OCI-LY7 (cell line): ENCODE measurements around the gene NFE2L1. TPM values are rescaled to one million over a fixed set of nuclear protein-coding genes. Genes with fewer than 3 reads are reported as not detected.

Experiments
- BruUV-seq: library from RNA; stranded (reverse); fragments of 400-500 nt; replicated peaks from 2 replicates; lab custom pipeline; 2021; lab: Mats Ljungman, UMichigan
- CTCF ChIA-PET: fragments of 300-600 bp; sonication (Branson Sonifier 250); formaldehyde crosslinking; loops from one replicate; lab custom pipeline; 2022; ENCODE audit warnings: antibody characterized with exemption; ENCODE audit not compliant: unreplicated experiment; lab: Charles Lee
- POLR2A ChIA-PET: fragments of 300-600 bp; sonication (Branson Sonifier 250); formaldehyde crosslinking; loops from one replicate; lab custom pipeline; 2022; ENCODE audit warnings: antibody characterized with exemption; lab: Charles Lee
- DNase-seq: peaks from one replicate; pipeline ENCODE4 v3.0.0-alpha.2; 2015; ENCODE audit warnings: low spot score
- H2AFZ ChIP-seq: fragments of 200-600 bp; sonication (generic), shearing (Covaris generic); 2 replicates; pipeline ENCODE4 v1.6.1; 2014; ENCODE audit warnings: mild to moderate bottlenecking, antibody characterized with exemption, low read length, moderate library complexity
- H3K27ac ChIP-seq: fragments of 200-600 bp; sonication (generic); 2 replicates; pipeline ENCODE4 v1.5.1; 2014; ENCODE audit warnings: mixed run types, low read depth, mild to moderate bottlenecking, moderate library complexity, low read length, inconsistent platforms; ENCODE audit not compliant: poor library complexity, severe bottlenecking
- H3K36me3 ChIP-seq: fragments of 200-600 bp; sonication (generic); 2 replicates; pipeline ENCODE4 v1.6.1; 2014; ENCODE audit warnings: mild to moderate bottlenecking, antibody characterized with exemption, low read length, moderate library complexity, mixed read lengths; ENCODE audit not compliant: insufficient read depth
- H3K4me1 ChIP-seq: fragments of 200-600 bp; sonication (generic); 2 replicates; pipeline ENCODE4 v1.5.1; 2014; ENCODE audit warnings: mild to moderate bottlenecking, low read length; ENCODE audit not compliant: insufficient read depth, poor library complexity, severe bottlenecking
- H3K4me2 ChIP-seq: fragments of 200-600 bp; sonication (generic); 2 replicates; pipeline ENCODE4 v1.6.1; 2014; ENCODE audit warnings: mild to moderate bottlenecking, low read length
- H3K4me3 ChIP-seq: fragments of 200-600 bp; sonication (generic); 2 replicates; pipeline ENCODE4 v1.5.1; 2014; ENCODE audit warnings: mild to moderate bottlenecking, low read depth, low read length; ENCODE audit not compliant: poor library complexity, severe bottlenecking
- H3K79me2 ChIP-seq: fragments of 200-600 bp; sonication (generic); 2 replicates; pipeline ENCODE4 v1.6.1; 2016; ENCODE audit warnings: low read depth, mild to moderate bottlenecking, low read length, moderate library complexity, mixed read lengths; ENCODE audit not compliant: insufficient read depth
- H3K9me2 ChIP-seq: fragments of 200-600 bp; sonication (generic); 2 replicates; pipeline ENCODE4 v1.6.1; 2016; ENCODE audit warnings: mild to moderate bottlenecking, low read length, mixed read lengths; ENCODE audit not compliant: insufficient read depth
- H3K9me3 ChIP-seq: fragments of 200-600 bp; sonication (generic); 2 replicates; pipeline ENCODE4 v1.6.1; 2014; ENCODE audit warnings: mild to moderate bottlenecking, mixed run types, low read length, mixed read lengths
- H4K20me1 ChIP-seq: fragments of 200-600 bp; sonication (generic); 2 replicates; pipeline ENCODE4 v1.6.1; 2014; ENCODE audit warnings: mild to moderate bottlenecking, antibody characterized with exemption, low read length, moderate library complexity, mixed read lengths; ENCODE audit not compliant: insufficient read depth
- CTCF ChIP-seq: fragments of 200-600 bp; sonication (generic); conservative IDR thresholded peaks from 2 replicates; pipeline ENCODE4 v1.5.1; 2014; ENCODE audit warnings: mild to moderate bottlenecking, antibody characterized with exemption, low read length, moderate library complexity, mixed read lengths
- EZH2phosphoT487 ChIP-seq: fragments of 200-600 bp; sonication (generic); IDR thresholded peaks from 2 replicates; pipeline ENCODE4 v1.6.1; 2018; ENCODE audit warnings: low read depth, borderline replicate concordance, mild to moderate bottlenecking, mixed run types, antibody characterized with exemption, low read length, moderate library complexity, mixed read lengths
- intact Hi-C: fragments of 100-400 bp; cut with micrococcal nuclease; formaldehyde crosslinking; loops from one replicate; pipeline ENCODE4 v1.10.0; 2022; ENCODE audit not compliant: unreplicated experiment
- total RNA-seq, 2 experiments: library from RNA; depleted of rRNA in 1 of 2; stranded (reverse); fragments of >200 nt in 1 of 2; shearing (Covaris generic) in 1 of 2; gene quantifications; 2 replicates each; pipeline ENCODE4 v1.2.3, GENCODE V29; 2014 to 2022

NFE2L1 gene
- total RNA-seq, 2 experiments from 2014 or later, result 42.3 to 106 TPM

- H3K27ac ChIP-seq, result no peak overlapping the region
- TF ChIP-seq EZH2phosphoT487, result no peak
- no peak for TF ChIP-seq CTCF
- no peaks in the 10 kb centered on the region for H4K20me1 ChIP-seq
- H2AFZ ChIP-seq, result no peak overlapping the region
- H3K4me3 ChIP-seq, result no peak overlapping the region
- CTCF ChIA-PET, result interaction anchor here (0.7 kb wide), 1 partner anchor 17 kb away, joined by 3 read pairs; no protein-coding TSS in a partner anchor
- H3K4me2 ChIP-seq, result no peak overlapping the region
- no peaks in the 10 kb centered on the region for H3K9me3 ChIP-seq
- no peaks in the 10 kb centered on the region for H3K79me2 ChIP-seq
- POLR2A ChIA-PET, result no interaction called here
- intact Hi-C loops, result no loop called here
- no peaks in the 10 kb centered on the region for H3K4me1 ChIP-seq
- BruUV-seq, result no TSS peak
- H3K9me2 ChIP-seq, result no peaks in the 10 kb centered on the region
- DNase-seq, result no peak
- no peaks in the 10 kb centered on the region for H3K36me3 ChIP-seq
These were observed 9.5 kb upstream of the NFE2L1 start for GRCh38 chr17:48038687-48039086.

DNA sequence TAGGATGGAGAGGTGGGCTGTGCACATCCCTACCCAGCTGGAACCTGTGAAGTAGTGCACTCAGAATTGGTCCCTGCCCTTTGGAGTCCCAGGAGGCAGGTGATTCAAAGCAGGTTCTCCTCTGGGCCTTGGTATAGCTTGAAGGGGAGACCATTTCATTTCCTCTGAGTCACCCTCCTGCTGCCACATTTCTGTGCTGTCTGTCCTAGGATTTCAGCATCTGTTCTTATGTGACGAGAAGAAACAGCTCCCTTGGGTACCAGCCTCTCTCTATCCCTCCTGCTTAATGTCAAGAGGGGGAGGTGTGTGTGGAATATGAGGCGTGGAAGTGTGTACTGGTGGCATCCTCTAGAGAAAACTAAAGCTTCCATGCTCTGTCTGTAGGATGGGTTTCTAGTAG, 5.0 kb upstream of the NFE2L1 start:
- CTCF ChIA-PET, result no interaction called here
- H3K79me2 ChIP-seq, result peaks cover 17% of the 10 kb centered on the region; the same call in 1 of the 2 replicates
- H3K9me2 ChIP-seq, result no peaks in the 10 kb centered on the region
- no peak overlapping the region for H3K4me3 ChIP-seq
- DNase-seq, result no peak
- H3K36me3 ChIP-seq, result no peaks in the 10 kb centered on the region
- H3K4me2 ChIP-seq, result no peak overlapping the region
- no peak overlapping the region for H3K27ac ChIP-seq
- no TSS peak for BruUV-seq
- H4K20me1 ChIP-seq, result no peaks in the 10 kb centered on the region
- no peak for TF ChIP-seq CTCF
- no peak for TF ChIP-seq EZH2phosphoT487
- peaks cover 22% of the 10 kb centered on the region for H3K4me1 ChIP-seq
- intact Hi-C loops, result no loop called here
- POLR2A ChIA-PET, result interaction anchor here (0.6 to 1.2 kb wide), 3 partner anchors 10 to 1270 kb away, joined by 3 to 4 read pairs (median 4); no protein-coding TSS in a partner anchor
- no peak overlapping the region for H2AFZ ChIP-seq
- no peaks in the 10 kb centered on the region for H3K9me3 ChIP-seq

DNA sequence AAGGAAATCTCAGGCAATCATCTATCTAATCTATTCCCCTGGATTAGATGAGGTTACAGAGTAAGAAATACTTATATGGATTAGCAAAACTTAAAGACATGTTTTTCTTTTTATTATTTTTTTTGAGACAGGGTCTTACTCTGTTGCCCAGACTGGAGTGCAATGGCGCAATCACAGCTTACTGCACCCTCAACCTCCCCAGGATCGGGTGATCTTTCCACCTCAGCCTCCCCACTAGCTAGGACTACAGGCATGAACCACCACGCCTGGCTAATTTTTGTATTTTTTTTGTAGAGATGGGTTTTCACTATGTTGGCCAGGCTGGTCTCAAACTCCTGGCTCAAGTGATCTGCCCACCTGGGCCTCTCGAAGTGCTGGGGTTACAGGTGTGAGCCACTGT, 3.3 kb upstream of the NFE2L1 start:
- H3K4me2 ChIP-seq, result no peak overlapping the region
- CTCF ChIA-PET, result no interaction called here
- H3K4me1 ChIP-seq, result peaks cover 30% of the 10 kb centered on the region
- POLR2A ChIA-PET, result interaction anchor here (0.6 kb wide), 1 partner anchor 74 kb away, joined by 4 read pairs; the partner anchor contains the start of gene CDK5RAP3
- no peaks in the 10 kb centered on the region for H3K36me3 ChIP-seq
- peaks cover 32% of the 10 kb centered on the region for H3K79me2 ChIP-seq
- BruUV-seq, result no TSS peak
- intact Hi-C loops, result no loop called here
- no peak overlapping the region for H3K27ac ChIP-seq
- no peaks in the 10 kb centered on the region for H3K9me2 ChIP-seq
- no peak overlapping the region for H2AFZ ChIP-seq
- DNase-seq, result no peak
- H3K4me3 ChIP-seq, result no peak overlapping the region
- TF ChIP-seq EZH2phosphoT487 (no peak), CTCF (no peak)
- no peaks in the 10 kb centered on the region for H3K9me3 ChIP-seq
- H4K20me1 ChIP-seq, result no peaks in the 10 kb centered on the region; the same call in 1 of the 2 replicates
